MM.1S (cell line): ENCODE results near the gene ZNF853.

Experiments used
- DNase-seq: peaks from one replicate; pipeline ENCODE4 v3.0.0-alpha.2; 2015
- H2AFZ ChIP-seq: fragments of 300-600 bp; sonication (generic); 2 replicates; pipeline ENCODE4 v1.6.0; 2016; ENCODE audit warnings: antibody characterized with exemption, low read length
- H3F3A ChIP-seq: fragments of 300-600 bp; sonication (generic); 2 replicates; pipeline ENCODE4 v1.6.1; 2016; ENCODE audit warnings: mild to moderate bottlenecking, antibody characterized with exemption, low read length, moderate library complexity, mixed read lengths; ENCODE audit not compliant: insufficient read depth
- H3K27ac ChIP-seq: fragments of 300-600 bp; sonication (generic); 2 replicates; pipeline ENCODE4 v1.5.1; 2016; ENCODE audit warnings: mild to moderate bottlenecking, low read length
- H3K27me3 ChIP-seq: fragments of 300-600 bp; sonication (generic); replicated peaks from 2 replicates; pipeline ENCODE4 v1.6.0; 2016; ENCODE audit warnings: low read length; ENCODE audit not compliant: insufficient read depth
- H3K36me3 ChIP-seq: fragments of 300-600 bp; sonication (generic); replicated peaks from 2 replicates; pipeline ENCODE4 v1.6.1; 2016; ENCODE audit warnings: mild to moderate bottlenecking, low read length, mixed read lengths; ENCODE audit not compliant: insufficient read depth
- H3K4me1 ChIP-seq: fragments of 300-600 bp; sonication (generic); 2 replicates; pipeline ENCODE4 v1.6.1; 2016; ENCODE audit warnings: low read length, mixed read lengths
- H3K4me2 ChIP-seq: fragments of 300-600 bp; sonication (generic); 2 replicates; pipeline ENCODE4 v1.6.0; 2016; ENCODE audit warnings: low read depth, low read length
- H3K4me3 ChIP-seq: fragments of 300-600 bp; sonication (generic); 2 replicates; pipeline ENCODE4 v1.5.1; 2016; ENCODE audit warnings: low read length, mixed read lengths
- H3K79me2 ChIP-seq: fragments of 300-600 bp; sonication (generic); 2 replicates; pipeline ENCODE4 v1.6.1; 2016; ENCODE audit warnings: mixed run types, low read length, mixed read lengths
- H3K9ac ChIP-seq: fragments of 300-600 bp; sonication (generic); 2 replicates; pipeline ENCODE4 v1.6.1; 2016; ENCODE audit warnings: low read length, mixed read lengths
- H3K9me2 ChIP-seq: fragments of 300-600 bp; sonication (generic); replicated peaks from 2 replicates; pipeline ENCODE4 v1.6.1; 2016; ENCODE audit warnings: mild to moderate bottlenecking, low read length, mixed read lengths; ENCODE audit not compliant: insufficient read depth
- H3K9me3 ChIP-seq: fragments of 300-600 bp; sonication (generic); replicated peaks from 2 replicates; pipeline ENCODE4 v1.6.1; 2016; ENCODE audit warnings: mild to moderate bottlenecking, low read length, mixed read lengths; ENCODE audit not compliant: insufficient read depth
- H4K20me1 ChIP-seq: fragments of 300-600 bp; sonication (generic); 2 replicates; pipeline ENCODE4 v1.6.1; 2016; ENCODE audit warnings: mild to moderate bottlenecking, low read length, moderate library complexity, mixed read lengths; ENCODE audit not compliant: insufficient read depth
- EZH2 ChIP-seq: fragments of 300-600 bp; sonication (generic); optimal IDR thresholded peaks from 2 replicates; pipeline ENCODE3; 2017; ENCODE audit warnings: low read depth, mild to moderate bottlenecking, antibody characterized with exemption, low read length, mixed read lengths
- EZH2phosphoT487 ChIP-seq: fragments of 300-600 bp; sonication (generic); IDR thresholded peaks from 2 replicates; pipeline ENCODE4 v1.6.1; 2018; ENCODE audit warnings: antibody characterized with exemption, low read length
- TF ChIP-seq, protein P1 (sequence below): fragments of 300-600 bp; sonication (generic); IDR thresholded peaks from 2 replicates; pipeline ENCODE4 v1.5.1; 2016; ENCODE audit warnings: antibody characterized with exemption, low read length, mixed read lengths

ZNF853 gene

DNA sequence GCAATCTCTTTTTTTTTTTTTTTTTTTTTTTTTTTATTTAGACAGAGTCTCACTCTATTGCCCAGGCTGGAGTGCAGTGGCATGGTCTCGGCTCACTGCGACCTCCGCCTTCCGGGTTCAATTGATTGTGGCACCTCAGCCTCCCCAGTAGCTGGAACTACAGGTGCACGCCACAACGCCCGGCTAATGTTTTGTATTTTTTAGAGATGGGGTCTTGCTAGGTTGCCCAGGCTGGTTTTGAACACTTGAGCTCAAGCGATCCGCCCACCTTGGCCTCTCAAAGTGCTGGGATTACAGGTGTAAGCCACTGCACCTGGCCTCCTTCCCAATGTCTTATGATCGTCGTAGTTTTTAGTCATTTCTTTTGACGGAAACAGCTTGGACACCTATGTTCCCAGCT is 6.6 kb upstream of the ZNF853 start:
- Histone ChIP-seq H3K4me1 (no peaks in the 10 kb centered on the region), H3K79me2 (no peaks in the 10 kb centered on the region), H3K4me2 (no peak overlapping the region), H3K27ac (no peak overlapping the region), H3F3A (no peaks in the 10 kb centered on the region), H3K9ac (no peak overlapping the region), H3K9me2 (no peaks in the 10 kb centered on the region), H4K20me1 (no peaks in the 10 kb centered on the region), H3K27me3 (no peaks in the 10 kb centered on the region), H3K9me3 (no peaks in the 10 kb centered on the region), H3K36me3 (no peaks in the 10 kb centered on the region), H3K4me3 (no peak overlapping the region), H2AFZ (no peak overlapping the region)
- no peak for DNase-seq
- no peak for TF ChIP-seq EZH2
- no peak for TF ChIP-seq EZH2phosphoT487
- TF ChIP-seq, protein P1, sequence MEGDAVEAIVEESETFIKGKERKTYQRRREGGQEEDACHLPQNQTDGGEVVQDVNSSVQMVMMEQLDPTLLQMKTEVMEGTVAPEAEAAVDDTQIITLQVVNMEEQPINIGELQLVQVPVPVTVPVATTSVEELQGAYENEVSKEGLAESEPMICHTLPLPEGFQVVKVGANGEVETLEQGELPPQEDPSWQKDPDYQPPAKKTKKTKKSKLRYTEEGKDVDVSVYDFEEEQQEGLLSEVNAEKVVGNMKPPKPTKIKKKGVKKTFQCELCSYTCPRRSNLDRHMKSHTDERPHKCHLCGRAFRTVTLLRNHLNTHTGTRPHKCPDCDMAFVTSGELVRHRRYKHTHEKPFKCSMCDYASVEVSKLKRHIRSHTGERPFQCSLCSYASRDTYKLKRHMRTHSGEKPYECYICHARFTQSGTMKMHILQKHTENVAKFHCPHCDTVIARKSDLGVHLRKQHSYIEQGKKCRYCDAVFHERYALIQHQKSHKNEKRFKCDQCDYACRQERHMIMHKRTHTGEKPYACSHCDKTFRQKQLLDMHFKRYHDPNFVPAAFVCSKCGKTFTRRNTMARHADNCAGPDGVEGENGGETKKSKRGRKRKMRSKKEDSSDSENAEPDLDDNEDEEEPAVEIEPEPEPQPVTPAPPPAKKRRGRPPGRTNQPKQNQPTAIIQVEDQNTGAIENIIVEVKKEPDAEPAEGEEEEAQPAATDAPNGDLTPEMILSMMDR: no peak

DNA sequence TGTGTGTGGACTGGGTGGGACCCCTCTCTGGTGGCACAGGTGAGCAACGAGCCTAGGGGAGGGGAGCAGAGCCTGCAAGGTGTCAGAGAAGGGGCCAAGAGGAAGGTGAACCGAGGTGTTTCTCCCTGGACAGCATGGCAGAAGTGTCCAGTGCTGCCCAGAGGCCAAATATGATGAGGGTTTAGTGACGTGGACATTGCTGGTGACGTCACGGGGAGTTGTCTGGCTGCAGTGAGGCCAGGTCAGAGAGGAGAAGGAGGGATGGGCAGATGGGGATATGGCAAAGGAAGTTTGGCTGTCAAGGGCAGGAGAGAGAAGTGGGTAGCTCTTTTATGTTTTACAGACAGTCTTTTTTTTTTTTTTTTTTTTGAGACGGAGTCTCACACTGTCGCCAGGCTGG is 2.6 kb upstream of the ZNF853 start:
- H3K27ac ChIP-seq: no peak overlapping the region
- TF ChIP-seq EZH2phosphoT487: no peak
- no peak for TF ChIP-seq EZH2
- TF ChIP-seq, protein P1: no peak
- DNase-seq: no peak
- H3K4me3 ChIP-seq: no peak overlapping the region
- H3K4me1 ChIP-seq: no peaks in the 10 kb centered on the region
- H3K36me3 ChIP-seq: no peaks in the 10 kb centered on the region
- H3K9me2 ChIP-seq: no peaks in the 10 kb centered on the region
- H3K79me2 ChIP-seq: no peaks in the 10 kb centered on the region
- H3K9me3 ChIP-seq: no peaks in the 10 kb centered on the region
- H3K9ac ChIP-seq: no peak overlapping the region
- no peak overlapping the region for H3K4me2 ChIP-seq
- H3K27me3 ChIP-seq: no peaks in the 10 kb centered on the region
- H4K20me1 ChIP-seq: no peaks in the 10 kb centered on the region
- no peaks in the 10 kb centered on the region for H3F3A ChIP-seq
- no peak overlapping the region for H2AFZ ChIP-seq

DNA sequence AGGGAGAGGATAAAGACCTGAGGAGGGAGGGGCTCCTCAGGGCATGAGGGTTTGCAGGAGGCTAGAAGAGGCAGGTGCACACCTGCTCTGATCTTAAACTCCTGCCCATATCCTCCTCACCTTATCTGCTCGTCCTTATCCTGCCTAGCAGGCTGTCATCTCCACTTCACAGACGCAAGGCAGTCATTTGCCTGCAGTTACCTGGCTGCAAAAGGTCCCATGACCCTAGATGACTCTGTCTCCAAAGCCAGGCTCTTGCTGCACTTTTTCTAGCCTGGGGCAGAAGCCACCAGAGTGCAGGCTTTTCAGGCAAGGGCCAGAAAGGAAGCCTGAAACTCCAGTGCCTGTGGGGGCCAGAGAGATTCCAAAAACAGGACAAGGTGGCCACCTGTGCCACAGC is 1.7 kb upstream of the ZNF853 start:
- no peak overlapping the region for H3K9ac ChIP-seq

More for the DNA sequence above, 1.7 kb upstream of the ZNF853 start:
- Histone ChIP-seq H3K4me2 (no peak overlapping the region), H3K4me3 (no peak overlapping the region), H3F3A (no peaks in the 10 kb centered on the region), H3K4me1 (no peaks in the 10 kb centered on the region), H3K9me3 (no peaks in the 10 kb centered on the region), H3K27ac (no peak overlapping the region), H3K36me3 (no peaks in the 10 kb centered on the region), H4K20me1 (no peaks in the 10 kb centered on the region), H2AFZ (no peak overlapping the region), H3K27me3 (no peaks in the 10 kb centered on the region), H3K9me2 (no peaks in the 10 kb centered on the region), H3K79me2 (no peaks in the 10 kb centered on the region)
- no peak for DNase-seq
- no peak for TF ChIP-seq EZH2phosphoT487
- TF ChIP-seq, protein P1: no peak
- TF ChIP-seq EZH2: no peak
